ENCODE results near the gene TSNAX. TPM values are rescaled to one million over a fixed set of nuclear protein-coding genes. Genes with fewer than 3 reads are reported as not detected.
A peak's percentile ranks its signal among the peaks of the same experiment; 100 is the strongest.

TSNAX gene
- total RNA-seq, 1 donor, result 51.8 TPM

DNA sequence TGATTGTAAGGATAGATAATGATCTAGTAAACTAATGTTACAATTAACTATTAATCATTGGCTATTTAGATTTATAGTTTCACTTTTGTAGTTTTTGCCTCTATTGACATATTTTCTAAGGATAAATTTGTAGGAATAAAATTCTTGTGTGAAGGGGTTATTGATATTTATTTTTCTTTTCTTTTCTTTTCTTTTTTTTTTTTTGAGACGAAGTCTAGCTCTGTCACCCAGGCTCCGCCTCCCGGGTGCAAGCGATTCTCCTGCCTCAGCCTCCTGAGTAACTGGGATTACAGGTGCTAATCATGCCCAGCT lies 74.2 kb downstream of the TSNAX start:
- H3K4me3 ChIP-seq (ENCODE audit: low read depth, low read length), result no peak overlapping the region
- TF ChIP-seq, protein P1, sequence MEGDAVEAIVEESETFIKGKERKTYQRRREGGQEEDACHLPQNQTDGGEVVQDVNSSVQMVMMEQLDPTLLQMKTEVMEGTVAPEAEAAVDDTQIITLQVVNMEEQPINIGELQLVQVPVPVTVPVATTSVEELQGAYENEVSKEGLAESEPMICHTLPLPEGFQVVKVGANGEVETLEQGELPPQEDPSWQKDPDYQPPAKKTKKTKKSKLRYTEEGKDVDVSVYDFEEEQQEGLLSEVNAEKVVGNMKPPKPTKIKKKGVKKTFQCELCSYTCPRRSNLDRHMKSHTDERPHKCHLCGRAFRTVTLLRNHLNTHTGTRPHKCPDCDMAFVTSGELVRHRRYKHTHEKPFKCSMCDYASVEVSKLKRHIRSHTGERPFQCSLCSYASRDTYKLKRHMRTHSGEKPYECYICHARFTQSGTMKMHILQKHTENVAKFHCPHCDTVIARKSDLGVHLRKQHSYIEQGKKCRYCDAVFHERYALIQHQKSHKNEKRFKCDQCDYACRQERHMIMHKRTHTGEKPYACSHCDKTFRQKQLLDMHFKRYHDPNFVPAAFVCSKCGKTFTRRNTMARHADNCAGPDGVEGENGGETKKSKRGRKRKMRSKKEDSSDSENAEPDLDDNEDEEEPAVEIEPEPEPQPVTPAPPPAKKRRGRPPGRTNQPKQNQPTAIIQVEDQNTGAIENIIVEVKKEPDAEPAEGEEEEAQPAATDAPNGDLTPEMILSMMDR (IDR thresholded peaks at IDR 0.05; ENCODE audit: insufficient read depth, low read depth, low read length), result no peak
- DNase-seq (ENCODE audit: low read depth), result no peak

DNA sequence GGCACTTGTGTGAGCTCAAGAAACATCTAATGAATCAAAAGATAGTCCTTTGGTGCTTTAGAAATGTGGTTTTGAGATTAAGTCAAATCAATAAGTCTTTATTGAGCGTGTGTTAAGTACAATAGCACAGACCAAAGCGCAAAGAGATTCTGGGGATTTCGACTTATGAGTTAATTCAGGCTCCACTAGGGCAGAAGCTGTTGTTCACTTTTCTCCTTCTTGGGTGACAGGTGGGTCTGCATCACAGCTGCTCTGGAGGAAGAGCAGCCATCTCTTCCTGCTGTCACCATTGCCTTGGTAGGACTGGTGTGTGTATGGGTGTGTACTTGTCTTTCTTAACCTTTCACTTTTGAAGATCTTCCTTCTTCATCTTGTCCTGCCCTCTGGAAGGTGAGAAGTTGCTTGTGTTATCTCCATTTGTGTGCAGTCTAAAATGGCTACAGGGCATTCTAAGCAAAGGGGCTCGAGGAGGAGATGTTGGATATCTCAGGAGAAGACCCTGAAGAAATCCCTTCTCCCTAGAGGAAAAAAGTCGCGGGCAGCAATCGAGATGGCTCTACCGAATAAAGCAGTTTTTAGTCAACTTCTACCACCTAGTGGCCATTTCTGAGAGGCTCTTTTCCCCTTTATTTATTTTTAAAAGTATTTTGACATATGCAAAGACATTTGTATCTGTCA lies 75.3 kb downstream of the TSNAX start:
- TF ChIP-seq, protein P1 (IDR thresholded peaks at IDR 0.05; ENCODE audit: insufficient read depth, low read depth, low read length), result peak; percentile 70
- peak overlapping the region; percentile 64 for H3K4me3 ChIP-seq (ENCODE audit: low read depth, low read length)
- peak; percentile 72 for DNase-seq (ENCODE audit: low read depth)

DNA sequence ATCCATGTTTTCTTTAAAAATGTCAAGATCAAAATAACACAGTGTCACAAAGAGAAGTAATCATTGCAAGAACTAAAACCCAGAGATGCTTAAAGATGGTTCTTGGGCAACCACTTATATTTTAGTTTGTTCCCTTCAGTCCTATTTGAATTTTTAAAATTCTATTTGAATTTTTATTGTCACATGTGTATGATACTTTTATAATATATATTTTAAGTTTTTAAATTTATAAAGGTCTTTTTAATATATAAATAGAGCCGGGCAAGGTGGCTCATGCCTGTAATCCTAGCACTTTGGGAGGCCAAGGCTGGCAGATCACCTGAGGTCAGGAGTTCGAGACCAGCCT lies 75.8 kb downstream of the TSNAX start:
- H3K4me3 ChIP-seq (ENCODE audit: low read depth, low read length), result no peak overlapping the region
- no peak for DNase-seq (ENCODE audit: low read depth)
- TF ChIP-seq, protein P1 (IDR thresholded peaks at IDR 0.05; ENCODE audit: insufficient read depth, low read depth, low read length), result no peak

DNA sequence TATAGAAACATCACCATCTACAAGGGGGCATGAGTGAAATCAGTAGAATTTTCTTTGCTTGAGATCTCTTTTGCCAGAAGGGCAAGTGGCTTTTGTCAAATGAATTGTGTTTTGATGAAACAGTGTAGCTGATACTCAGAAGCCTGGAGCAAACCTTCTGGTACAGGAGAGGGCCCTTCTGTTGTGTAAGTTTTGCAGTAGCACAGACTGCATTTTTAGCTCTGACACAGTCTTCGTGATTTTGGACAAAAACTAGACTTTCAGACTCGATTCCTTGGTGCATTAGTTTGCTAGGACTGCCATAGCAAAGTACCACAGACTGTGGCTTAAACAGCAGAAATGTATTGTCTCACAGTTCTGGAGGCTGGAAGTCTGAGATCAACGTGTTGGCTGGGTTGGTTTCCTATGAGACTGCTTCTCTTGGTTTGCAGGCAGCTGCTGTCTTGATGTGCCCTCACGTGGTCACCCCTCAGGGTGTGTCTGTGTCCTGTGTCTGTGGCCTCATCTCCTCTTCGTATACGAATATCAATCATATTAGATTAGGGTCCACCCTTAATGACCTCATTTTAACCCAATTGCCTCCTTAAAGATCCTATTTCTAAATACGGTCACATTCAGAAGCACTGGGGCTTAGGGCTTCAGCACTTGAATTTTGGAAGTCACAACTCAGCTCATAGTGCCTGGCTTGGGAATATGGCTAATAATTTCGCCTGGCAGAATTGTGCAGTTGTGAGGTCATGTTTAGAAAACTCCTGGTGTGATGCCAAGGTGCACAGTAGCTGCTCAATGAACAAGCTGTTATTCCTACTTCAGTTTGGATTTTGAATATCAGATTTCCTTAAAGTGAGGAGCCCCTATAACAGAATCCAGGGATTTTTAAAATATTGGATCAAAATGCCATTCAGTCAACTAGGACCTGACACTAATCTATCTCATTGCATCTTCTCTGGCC lies 77.0 kb downstream of the TSNAX start:
- TF ChIP-seq, protein P1 (IDR thresholded peaks at IDR 0.05; ENCODE audit: insufficient read depth, low read depth, low read length), result no peak
- DNase-seq (ENCODE audit: low read depth), result no peak
- no peak overlapping the region for H3K4me3 ChIP-seq (ENCODE audit: low read depth, low read length)

DNA sequence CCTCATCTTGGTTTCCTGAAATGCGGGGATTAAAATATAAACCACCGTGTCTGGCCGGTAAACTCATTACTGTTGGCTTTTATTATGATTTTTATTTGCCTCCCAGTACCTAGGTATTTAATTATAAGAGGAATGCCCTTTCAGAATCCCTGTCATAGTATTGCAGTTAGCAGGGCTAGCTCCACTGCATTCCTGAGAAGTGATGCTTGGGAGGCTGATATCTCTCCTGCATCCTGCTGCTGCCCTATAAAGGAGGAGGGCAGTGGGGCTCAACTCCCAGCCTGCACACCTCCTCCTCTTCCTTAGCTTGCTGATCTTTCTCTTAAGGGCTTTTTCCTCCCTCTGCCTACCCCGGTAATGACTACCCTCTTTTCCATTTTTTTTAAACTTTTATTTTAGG lies 78.2 kb downstream of the TSNAX start:
- no peak overlapping the region for H3K4me3 ChIP-seq (ENCODE audit: low read depth, low read length)
- TF ChIP-seq, protein P1 (IDR thresholded peaks at IDR 0.05; ENCODE audit: insufficient read depth, low read depth, low read length), result no peak
- DNase-seq (ENCODE audit: low read depth), result no peak

DNA sequence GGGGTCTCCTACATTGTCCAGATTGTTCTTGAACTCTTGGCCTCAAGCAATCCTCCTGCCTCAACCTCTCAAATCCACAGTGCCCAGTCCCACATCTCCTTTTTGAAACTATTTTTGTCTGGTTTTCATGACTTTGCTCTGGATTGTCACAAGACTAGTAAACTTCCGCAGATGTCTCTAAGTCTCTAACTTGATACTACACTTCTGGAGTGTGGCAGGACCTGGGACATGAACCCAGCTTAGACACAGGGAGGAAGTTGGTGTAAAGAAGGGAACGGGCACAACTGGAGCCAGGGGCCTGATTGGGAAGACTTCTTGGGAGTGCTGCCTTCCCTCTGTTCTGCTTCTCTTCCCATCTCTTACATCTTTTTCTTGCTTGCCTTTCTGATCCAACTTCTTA lies 81.9 kb downstream of the TSNAX start:
- no peak for DNase-seq (ENCODE audit: low read depth)
- H3K4me3 ChIP-seq (ENCODE audit: low read depth, low read length), result no peak overlapping the region
- TF ChIP-seq, protein P1 (IDR thresholded peaks at IDR 0.05; ENCODE audit: insufficient read depth, low read depth, low read length), result no peak

All from fibroblast of villous mesenchyme (primary cell).